ENCODE results near the gene PIKFYVE.
"Not testable (repeated sequence)": the region's sequence is repeated elsewhere in the genome, so short reads cannot be mapped to it uniquely, and the experiment has no call there.

Gene PIKFYVE

DNA sequence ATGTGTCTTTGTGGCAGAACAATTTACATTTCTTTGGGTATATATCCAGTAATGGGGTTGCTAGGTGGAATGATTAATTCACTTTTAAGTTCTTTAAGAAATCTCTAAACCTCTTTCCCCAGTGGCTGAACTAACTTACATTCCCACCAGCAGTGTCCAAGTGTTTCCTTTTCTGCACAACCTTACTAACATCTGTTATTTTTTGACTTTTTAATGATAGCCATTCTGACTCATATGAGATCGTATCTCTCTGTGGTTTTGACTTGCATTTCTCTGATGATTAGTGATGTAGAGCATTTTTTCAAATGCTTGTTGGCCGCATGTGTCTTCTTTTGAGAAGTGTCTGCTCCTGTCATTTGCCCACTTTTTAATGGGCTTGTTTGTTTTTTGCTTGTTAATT is 97.4 kb downstream of the PIKFYVE start:
- DNase-seq, result no peak

DNA sequence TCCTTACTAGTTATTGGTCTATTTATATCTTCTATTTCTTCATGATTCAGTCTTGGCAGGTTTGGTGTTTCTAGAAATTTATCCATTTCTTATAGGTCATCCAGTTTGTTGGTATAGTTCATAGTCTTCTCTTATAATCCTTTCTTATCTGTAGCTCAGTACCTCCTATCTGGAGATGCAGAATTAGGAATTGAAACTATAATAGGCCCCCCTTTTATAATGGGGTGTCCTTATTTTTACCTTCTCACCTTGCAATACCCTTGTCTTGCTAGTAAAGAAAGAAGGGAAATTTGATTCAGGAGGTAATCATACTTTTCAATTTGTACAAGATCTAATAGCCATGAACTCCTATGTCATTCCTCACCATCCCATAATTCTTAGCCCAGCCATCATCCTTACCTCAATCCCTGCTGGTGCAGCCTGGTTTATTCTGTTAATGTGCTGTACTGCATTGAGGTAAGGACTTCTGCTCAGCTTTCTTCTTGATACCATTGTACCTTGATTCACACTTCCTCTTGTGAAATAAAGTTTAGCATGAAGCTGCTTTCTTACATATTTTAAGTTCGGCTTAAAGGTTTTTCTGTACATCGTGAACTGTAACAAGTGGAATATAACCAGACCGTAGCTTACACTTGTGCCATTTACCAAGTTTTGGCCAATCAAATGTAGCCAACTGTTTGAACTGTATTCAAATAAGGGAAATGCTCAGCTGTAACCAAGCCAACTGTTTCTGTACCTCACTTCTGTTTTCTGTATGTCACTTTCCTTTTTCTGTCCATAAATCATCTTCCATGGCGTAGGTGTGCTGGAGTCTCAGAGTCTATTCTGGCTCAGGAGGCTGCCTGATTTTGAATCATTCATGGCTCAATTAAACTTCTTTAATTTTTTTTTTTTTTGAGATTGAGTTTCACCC is 100.4 kb downstream of the PIKFYVE start:
- no peak for DNase-seq

DNA sequence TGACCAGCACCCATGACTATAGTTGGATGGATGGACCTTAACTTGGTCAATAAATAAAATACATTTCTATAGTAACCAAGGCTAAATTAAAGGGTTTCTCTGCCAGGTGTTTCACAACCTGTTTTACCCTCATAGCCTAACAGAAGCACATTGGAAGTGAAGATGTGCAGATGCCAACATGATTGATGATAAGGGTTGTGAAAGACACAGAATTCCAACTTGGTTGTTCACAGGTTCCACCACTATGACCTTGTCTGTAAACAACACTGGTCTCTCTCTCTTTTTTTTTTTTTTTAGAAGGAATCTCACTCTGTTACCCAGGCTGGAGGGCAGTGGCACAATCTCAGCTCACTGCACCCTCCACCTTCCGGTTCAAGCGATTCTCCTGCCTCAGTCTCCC is 103.0 kb downstream of the PIKFYVE start:
- no peak for DNase-seq

DNA sequence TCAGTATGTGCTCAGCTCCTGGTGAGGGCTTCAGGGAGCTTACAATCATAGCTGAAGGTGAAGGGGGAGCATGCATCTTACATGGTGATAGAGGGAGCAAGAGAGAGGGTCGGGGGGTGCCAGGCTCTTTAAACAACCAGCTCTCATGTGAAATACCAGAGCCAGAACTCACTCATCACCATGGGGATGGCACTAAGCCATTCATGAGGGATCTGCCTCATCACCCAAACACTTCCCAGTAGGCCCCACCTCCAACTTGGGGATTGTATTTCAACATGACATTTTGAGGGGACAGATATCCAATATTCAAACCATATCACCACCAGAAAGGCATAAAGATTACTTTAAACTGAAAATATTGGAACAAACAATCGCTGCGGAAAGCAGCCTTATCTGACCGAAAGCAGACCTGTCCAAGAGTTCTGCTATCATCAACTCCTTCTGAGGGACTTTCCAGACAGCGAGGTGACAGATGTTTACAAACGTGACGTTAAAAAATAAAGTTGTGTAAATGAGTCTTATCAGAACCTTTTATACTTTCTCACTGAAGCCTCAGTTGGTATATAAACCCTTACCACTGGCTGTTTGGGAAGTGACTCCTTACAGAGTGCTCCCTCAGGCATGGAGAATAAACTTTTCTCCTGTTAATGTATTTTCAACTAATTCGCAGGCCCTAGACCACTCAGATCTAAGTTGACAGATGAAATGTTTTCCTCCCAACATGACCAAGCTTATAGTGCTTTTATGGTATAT is 105.0 kb downstream of the PIKFYVE start:
- DNase-seq, result no peak

DNA sequence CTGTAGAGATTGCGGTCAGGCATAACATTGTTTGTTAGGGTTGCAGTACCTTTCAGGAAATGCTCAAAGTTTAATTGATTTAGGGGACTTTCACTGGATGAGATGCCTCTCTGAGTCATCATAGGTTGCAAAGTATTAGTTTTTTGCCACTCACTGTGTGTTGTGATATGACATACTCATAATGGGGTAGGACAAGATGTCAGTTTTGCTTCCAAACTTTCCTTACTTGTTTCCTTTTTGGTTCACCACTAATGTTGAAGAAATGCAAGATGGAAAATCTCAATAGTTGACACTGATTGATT is 105.5 kb downstream of the PIKFYVE start:
- DNase-seq, result no peak

DNA sequence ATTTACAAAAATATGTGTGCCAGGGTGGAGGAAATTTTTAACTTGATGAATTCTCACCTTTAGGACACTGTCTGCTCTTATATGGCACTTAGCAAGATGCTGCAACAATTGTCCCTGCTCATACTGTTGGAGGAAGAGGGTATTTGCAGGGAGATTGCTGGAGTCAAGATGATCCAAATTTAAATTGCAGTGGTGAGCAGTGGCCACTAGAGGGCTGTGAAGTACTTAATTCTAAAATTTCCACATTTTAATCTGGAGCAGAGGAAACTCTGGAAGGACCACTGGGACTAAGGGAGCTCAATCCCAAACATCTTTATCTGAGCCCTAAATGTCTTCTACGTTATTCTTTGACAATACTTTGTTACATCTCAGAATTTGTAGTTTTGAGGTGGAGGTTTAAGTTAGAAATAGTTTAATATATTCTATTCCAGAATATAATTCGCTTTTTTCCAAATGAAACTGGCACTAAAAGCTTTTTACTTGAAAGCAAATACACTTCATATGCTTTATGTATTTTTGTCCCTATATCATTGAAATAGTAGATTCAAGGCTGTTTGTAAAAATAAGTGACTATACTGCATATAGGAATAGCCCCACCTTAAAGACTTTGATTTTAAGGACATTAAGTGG is 107.5 kb downstream of the PIKFYVE start:
- peak; percentile 30 for DNase-seq

DNA sequence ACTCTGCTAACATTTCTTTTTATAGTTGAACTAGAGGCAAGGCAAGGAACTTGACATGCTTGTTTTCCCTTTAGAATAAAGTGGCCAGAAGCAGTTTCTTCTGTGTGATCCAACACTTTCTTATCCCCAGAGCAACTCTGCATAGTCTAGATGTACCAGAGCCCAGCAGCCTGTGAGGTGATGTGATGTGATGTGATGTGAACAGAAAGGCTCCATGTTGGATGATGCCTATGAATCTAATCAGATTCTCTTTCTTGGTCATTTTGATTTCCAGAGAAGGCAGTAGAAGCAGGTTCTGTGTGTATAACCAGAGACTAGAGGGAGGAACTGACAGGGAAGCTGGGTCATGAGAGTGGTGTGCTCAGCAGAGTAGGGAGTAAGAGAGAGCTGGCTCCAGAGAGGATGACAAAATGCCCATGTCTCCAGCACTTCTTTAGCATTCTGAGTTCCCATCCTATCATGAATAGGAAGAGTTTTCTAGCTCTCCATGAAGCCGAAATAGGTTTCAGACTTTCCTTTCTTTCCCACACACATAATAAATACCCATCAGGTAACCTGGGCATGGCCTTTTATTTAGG is 109.5 kb downstream of the PIKFYVE start:
- DNase-seq, result no peak

DNA sequence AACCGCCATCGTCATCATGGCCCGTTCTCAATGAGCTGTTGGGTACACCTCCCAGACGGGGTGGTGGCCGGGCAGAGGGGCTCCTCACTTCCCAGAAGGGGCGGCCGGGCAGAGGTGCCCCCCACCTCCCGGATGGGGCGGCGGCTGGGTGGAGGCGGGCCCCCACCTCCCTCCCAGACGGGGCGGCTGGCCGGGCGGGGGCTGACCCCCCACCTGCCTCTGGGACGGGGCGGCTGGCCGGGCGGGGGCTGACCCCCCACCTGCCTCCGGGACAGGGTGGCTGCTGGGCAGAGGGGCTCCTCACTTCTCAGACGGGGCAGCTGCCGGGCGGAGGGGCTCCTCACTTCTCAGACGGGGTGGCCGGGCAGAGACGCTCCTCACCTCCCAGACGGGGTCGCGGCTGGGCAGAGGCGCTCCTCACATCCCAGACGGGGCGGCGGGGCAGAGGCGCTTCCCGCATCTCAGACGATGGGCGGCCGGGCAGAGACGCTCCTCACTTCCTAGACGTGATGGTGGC is 111.3 kb downstream of the PIKFYVE start:
- not testable (repeated sequence) for DNase-seq

DNA sequence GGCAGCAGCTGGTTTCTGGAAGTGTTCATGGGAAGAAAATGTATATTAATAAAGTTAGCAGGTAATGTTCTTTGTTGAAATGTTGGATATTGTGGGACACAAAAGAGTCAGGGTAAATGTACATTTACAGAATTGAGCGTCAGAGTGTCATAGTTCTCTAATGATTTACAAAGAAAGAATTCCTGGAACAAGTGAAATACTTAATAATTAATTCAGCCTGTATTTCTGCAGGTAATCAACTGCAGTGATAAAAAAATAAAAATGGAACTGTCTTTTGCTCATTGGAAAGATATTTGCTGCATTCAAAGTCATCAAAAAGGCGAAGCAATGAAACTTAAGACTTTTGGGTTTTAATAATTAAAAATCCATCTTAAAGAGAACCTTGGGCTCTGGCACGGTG is 113.1 kb downstream of the PIKFYVE start:
- DNase-seq, result no peak

DNA sequence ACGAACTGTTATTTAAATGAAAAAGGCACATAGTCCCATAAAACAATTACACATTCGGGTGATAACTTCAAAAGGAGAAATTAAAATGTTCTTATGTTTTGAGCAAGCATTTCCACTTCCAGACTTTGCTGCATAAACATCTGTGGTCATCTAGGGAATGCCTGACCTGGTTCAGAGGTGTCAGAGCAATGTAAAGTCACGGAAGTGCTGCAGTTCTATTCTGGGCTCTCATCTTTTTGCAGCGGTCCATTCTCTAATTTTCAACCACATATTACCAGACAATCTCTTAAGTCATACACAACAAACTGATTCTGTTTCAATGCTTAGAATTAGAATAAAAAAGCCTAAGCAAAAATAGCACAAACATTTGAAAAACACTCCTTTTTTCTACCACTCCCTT is 118.6 kb downstream of the PIKFYVE start:
- DNase-seq, result no peak

DNA sequence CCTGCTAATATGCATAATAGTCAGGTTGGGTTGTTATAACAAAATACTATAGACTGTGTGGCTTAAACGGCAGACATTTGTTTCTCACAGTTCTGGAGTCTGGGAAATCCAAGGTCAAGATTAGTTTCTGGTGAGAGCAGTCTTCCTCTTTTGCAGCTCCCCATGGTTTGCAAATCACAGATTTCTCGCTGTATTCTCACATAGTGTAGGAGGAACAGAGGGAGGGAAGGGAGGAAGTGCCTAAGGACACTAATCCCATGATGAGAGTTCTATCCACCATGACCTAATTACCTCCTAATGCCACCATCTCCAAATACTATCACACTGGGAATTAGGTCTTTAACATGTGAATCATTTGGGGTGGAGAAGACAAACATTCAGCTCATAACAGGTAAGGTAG is 120.5 kb downstream of the PIKFYVE start:
- no peak for DNase-seq

DNA sequence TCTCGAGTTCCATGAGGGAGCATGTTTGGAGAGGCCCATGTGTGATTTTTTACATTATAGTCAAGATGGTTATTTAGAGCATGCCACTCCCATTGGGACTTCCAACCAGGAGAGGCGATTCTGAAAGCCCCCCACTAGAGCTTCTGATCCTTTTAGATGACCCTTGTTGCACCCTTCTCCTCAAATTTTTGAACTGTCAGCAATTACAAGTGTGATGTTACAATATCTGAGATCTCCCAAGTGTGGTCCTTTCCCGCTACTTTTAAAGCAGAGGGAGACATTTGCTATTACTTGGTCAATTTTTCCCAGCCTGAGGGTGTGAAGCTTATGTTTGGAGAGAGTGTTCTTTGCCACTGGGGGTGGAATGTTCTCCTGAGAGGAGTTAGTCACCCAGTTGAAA is 123.9 kb downstream of the PIKFYVE start:
- no peak for DNase-seq

DNA sequence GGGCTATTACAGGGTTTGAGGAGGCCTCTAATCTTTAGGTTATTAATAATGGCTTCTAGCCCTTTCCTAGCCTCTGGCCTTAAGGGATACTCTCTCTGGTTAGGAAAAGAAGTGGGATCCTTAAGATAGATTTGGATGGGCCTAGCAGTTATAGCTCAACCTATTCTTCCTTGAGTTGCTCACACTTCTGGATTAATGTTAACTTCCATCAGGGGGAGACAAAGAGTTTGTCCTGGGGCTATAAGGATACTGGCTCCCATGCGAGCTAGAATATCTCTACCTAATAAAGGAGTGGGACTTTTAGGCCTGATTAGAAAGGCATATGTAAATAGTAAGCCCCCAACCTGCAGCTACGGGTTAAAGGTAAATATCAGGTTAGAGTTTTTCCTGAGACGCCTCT is 126.2 kb downstream of the PIKFYVE start:
- no peak for DNase-seq

DNA sequence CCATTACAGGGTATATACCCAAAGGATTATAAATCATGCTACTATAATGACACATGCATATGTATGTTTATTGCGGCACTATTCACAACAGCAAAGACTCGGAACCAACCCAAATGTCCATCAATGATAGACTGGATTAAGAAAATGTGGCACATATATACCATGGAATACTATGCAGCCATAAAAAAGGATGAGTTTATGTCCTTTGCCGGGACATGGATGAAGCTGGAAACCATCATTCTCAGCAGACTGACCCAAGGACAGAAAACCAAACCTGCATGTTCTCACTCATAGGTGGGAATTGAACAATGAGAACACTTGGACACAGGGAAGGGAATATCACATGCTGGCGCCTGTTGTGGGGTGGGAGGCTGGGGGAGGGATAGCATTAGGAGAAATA is 130.7 kb downstream of the PIKFYVE start:
- not testable (repeated sequence) for DNase-seq

DNA sequence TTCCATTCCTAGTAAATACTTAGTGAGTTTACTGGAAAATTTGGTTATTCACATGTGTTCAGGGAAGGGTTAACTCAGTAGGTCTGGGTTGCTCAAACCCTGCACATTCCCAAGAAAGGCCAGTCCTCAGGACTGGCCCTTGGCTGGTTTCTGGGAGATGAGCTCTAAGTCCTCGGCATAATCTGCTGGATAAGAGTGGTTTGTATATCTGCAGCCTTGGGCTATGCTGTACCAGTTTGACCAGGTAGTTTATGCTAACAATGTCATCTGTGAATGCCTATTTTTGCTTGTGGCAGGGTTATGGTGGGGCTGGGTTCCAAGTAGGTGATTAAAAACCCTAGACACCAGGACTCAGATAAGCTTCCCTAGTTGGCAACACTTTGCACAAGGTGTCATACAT is 133.1 kb downstream of the PIKFYVE start:
- DNase-seq, result no peak

DNA sequence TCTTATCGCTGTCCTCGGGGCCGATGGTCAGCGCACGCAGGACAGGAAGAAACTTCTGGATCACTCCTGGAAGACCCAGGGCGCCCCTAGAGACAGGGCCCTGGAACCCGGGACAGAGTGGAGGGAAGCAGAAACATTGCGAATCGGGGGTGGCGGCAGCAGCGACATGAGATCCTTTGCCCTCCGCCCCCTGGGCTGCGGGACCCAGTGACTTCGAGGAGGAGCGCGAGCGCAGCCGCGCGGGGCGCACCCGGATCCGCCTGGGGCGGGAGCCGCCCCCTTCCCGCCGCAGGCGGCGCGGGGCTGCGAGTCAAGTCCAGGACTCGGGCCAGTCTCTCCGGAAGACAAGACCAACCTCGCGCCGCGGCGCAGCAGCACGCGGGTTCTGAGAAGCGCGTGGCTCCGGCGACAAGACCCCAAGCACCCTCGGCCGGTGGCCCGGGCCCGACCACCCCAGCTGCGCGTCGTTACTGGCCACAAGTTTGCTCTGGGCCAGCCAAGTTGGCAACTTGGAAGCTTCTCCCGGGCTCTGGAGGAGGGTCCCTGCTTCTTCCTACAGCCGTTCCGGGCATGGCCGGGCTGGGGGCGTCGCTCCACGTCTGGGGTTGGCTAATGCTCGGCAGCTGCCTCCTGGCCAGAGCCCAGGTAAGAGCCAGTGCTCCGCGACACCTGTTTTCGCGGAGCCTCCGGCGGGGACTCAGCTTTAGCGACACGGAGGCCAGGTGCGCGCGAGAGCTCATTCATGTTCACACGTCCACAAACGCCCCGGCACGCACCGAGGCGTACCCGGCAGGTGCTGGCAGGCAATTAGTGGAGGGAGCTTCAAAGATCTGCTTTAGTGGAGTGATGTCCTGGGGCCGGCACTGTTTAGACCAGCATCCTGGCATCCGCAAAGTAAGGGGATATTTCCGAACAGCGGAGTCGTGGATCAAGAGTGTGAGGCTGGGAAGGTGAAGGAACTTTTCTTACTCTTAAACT is 140.7 kb downstream of the PIKFYVE start, which contains the start of gene PTH2R:
TSS of gene PTH2R (plus strand) at position 319 of the 978 bp plus-strand sequence. CDS start at position 571, 252 bp downstream.
- peak; percentile 8 for DNase-seq

DNA sequence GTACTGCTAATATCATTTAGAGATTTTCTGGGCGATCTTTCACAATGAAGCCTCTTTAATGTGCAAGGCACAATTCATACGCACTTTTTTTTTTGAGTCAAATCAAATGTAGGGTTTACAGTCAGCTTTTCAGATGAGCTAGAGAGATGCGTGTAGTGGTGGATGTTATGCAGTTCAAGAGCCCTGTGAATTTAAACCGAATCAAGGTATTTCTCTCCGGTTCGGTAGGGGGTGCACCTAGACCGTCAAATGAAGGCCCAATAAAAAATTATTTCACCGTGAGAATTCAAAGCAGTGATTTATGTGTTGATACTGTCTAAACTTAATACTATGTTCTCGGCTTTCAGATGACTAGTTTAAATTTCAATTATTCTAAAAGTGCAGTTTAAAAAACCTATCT is 141.6 kb downstream of the PIKFYVE start:
- peak; percentile 41 for DNase-seq
